B cell (primary cell): ENCODE data around the gene BCAM.

Source experiments
- EZH2 ChIP-seq: IDR thresholded peaks from 2 replicates; pipeline ENCODE4 v1.6.1; 2012; ENCODE audit warnings: borderline replicate concordance, low read depth, mild to moderate bottlenecking, moderate library complexity, low read length; ENCODE audit not compliant: insufficient read depth, poor library complexity, severe bottlenecking
- TF ChIP-seq, protein P1 (sequence below): fragments of 200-600 bp; IDR thresholded peaks from one replicate; pipeline ENCODE4 v1.8.0; 2022; ENCODE audit warnings: antibody characterized with exemption, mild to moderate bottlenecking

DNA sequence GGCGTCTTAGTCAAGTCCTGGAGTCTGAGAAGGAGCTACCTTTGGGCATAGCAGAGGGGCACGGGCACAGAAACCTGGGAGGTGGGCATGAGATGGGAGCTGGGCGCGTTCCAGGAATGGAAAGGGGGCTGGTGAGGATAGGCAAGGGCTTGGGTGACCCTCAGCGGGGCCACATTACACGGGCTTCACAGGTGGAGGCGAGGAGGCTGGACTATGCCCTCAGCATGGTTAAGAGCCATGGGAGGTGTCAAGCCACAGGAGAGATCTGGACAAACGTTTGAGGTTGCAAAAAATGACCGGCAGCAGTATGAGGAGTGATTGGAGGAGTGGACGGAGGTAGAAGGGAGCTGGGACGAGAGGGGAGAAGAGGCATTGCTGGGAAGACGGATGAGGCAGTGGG lies 58.7 kb downstream of the BCAM start:
- TF ChIP-seq, protein P1, sequence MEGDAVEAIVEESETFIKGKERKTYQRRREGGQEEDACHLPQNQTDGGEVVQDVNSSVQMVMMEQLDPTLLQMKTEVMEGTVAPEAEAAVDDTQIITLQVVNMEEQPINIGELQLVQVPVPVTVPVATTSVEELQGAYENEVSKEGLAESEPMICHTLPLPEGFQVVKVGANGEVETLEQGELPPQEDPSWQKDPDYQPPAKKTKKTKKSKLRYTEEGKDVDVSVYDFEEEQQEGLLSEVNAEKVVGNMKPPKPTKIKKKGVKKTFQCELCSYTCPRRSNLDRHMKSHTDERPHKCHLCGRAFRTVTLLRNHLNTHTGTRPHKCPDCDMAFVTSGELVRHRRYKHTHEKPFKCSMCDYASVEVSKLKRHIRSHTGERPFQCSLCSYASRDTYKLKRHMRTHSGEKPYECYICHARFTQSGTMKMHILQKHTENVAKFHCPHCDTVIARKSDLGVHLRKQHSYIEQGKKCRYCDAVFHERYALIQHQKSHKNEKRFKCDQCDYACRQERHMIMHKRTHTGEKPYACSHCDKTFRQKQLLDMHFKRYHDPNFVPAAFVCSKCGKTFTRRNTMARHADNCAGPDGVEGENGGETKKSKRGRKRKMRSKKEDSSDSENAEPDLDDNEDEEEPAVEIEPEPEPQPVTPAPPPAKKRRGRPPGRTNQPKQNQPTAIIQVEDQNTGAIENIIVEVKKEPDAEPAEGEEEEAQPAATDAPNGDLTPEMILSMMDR, result no peak
- TF ChIP-seq EZH2, result no peak
